Endodermal cell (in vitro differentiated cells): Measurements from ENCODE around the gene TCF4. TPM values are rescaled to one million over a fixed set of nuclear protein-coding genes. Genes with fewer than 3 reads are reported as not detected.

Source experiments
- DNase-seq: peaks from one replicate; pipeline ENCODE4 v3.0.0-alpha.2; 2017
- H3K27ac ChIP-seq: 2 replicates; pipeline ENCODE4 v1.5.1; 2013; ENCODE audit warnings: mild to moderate bottlenecking, low read depth, low read length, moderate library complexity
- H3K27me3 ChIP-seq: 2 replicates; pipeline ENCODE4 v1.6.1; 2013; ENCODE audit warnings: mild to moderate bottlenecking, low read length, moderate library complexity; ENCODE audit not compliant: insufficient read depth, control insufficient read depth, poor library complexity, severe bottlenecking
- H3K36me3 ChIP-seq: 2 replicates; pipeline ENCODE4 v1.7.0; 2013; ENCODE audit warnings: mild to moderate bottlenecking, low read length, moderate library complexity; ENCODE audit not compliant: control insufficient read depth, insufficient read depth
- H3K4me1 ChIP-seq: one replicate; pipeline ENCODE4 v1.7.0; 2013; ENCODE audit warnings: low read length; ENCODE audit not compliant: control insufficient read depth, insufficient read depth
- H3K4me3 ChIP-seq: 2 replicates; pipeline ENCODE4 v1.5.1; 2013; ENCODE audit warnings: mild to moderate bottlenecking, low read length, moderate library complexity
- H3K9ac ChIP-seq: 2 replicates; pipeline ENCODE4 v1.6.1; 2013; ENCODE audit warnings: mild to moderate bottlenecking, low read length, moderate library complexity; ENCODE audit not compliant: poor library complexity, severe bottlenecking; ENCODE audit errors: extremely low read depth
- H3K9me3 ChIP-seq: 2 replicates; pipeline ENCODE4 v1.6.1; 2013; ENCODE audit warnings: mild to moderate bottlenecking, low read length, moderate library complexity; ENCODE audit not compliant: control insufficient read depth
- H3K27ac Mint-ChIP-seq: 2 replicates; pipeline ENCODE4 v1.8.0; 2020; ENCODE audit warnings: mixed read lengths
- H3K27me3 Mint-ChIP-seq: 2 replicates; pipeline ENCODE4 v1.8.0; 2021; ENCODE audit warnings: mild to moderate bottlenecking, mixed read lengths; ENCODE audit not compliant: insufficient read depth
- H3K36me3 Mint-ChIP-seq: 2 replicates; pipeline ENCODE4 v1.8.0; 2020; ENCODE audit warnings: low read depth, mixed read lengths
- H3K4me1 Mint-ChIP-seq: 2 replicates; pipeline ENCODE4 v1.8.0; 2020; ENCODE audit warnings: mixed read lengths
- H3K4me3 Mint-ChIP-seq: 2 replicates; pipeline ENCODE4 v1.8.0; 2020; ENCODE audit warnings: mild to moderate bottlenecking, moderate library complexity, mixed read lengths
- H3K9me3 Mint-ChIP-seq: 2 replicates; pipeline ENCODE4 v1.8.0; 2020; ENCODE audit warnings: mild to moderate bottlenecking, mixed read lengths
- WGBS, 2 experiments: methylation state at CpG; one replicate each; pipeline versions ENCODE4 v1.1.5 to v1.1.7; 2013; ENCODE audit warnings: missing lambda C conversion rate in 2 of 2, mixed read lengths in 1 of 2; ENCODE audit not compliant: insufficient coverage in 1 of 2, insufficient read length in 1 of 2; 5-methylcytosine and 5-hydroxymethylcytosine counted together
- total RNA-seq, 2 donors: library from RNA; stranded (reverse); fragmentation: NEBNext Ultra II Directional in 1 of 2; extraction: Animal tissue kit (Norgen Biotek cat#: 25700) in 1 of 2; gene quantifications; 2 replicates in 1 of 2; 3 replicates in 1 of 2; pipeline ENCODE4 v1.2.1, GENCODE V29; 2021
- TF ChIP-seq, protein P1 (sequence below): fragments of 200-600 bp; sonication (generic); conservative IDR thresholded peaks from 2 replicates; pipeline ENCODE4 v1.5.0; 2021; ENCODE audit warnings: antibody characterized with exemption, mild to moderate bottlenecking

TCF4 gene
- total RNA-seq, 2 donors from 2014 or later = 40.4 to 58.5 TPM

DNA sequence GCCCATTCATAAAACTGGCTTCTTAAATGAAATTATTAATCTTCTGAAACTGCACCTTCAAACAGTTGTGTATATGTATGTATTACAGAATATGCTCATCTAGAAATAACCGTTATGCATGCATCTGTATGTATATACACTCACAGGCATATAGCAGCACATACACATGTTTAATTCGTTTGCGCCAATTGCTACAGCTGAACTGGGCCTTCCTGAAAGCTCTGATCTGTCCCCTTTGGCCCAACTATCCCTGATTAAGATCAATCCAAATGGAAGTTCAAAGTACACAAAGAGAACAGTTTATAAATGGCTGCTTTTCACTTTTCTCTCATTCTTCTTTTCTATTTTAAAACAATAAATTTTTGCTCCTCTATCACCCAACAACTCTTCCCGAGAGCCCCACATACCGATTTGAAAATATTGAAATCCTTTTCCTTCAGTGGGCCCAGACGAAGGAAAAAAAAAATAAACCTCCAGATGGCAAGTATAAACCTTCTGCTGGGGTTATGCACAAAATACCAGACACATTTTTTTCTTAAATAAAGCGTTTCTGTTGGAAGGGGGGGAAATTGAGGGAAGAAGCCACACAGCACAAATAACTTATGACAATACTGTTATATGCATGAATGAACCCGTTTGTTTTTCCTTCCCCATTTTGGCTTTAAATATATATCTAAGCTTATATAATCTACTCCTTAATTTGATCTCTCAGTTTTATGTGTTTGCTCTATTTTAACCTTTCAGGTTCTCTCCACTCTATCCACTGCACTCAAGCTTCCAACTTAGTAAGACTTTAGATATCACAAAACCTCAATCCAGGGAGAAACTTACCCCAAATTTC is 267.3 kb downstream of the TCF4 start:
- H3K27me3 ChIP-seq = no peaks in the 10 kb centered on the region
- TF ChIP-seq, protein P1, sequence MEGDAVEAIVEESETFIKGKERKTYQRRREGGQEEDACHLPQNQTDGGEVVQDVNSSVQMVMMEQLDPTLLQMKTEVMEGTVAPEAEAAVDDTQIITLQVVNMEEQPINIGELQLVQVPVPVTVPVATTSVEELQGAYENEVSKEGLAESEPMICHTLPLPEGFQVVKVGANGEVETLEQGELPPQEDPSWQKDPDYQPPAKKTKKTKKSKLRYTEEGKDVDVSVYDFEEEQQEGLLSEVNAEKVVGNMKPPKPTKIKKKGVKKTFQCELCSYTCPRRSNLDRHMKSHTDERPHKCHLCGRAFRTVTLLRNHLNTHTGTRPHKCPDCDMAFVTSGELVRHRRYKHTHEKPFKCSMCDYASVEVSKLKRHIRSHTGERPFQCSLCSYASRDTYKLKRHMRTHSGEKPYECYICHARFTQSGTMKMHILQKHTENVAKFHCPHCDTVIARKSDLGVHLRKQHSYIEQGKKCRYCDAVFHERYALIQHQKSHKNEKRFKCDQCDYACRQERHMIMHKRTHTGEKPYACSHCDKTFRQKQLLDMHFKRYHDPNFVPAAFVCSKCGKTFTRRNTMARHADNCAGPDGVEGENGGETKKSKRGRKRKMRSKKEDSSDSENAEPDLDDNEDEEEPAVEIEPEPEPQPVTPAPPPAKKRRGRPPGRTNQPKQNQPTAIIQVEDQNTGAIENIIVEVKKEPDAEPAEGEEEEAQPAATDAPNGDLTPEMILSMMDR = no peak
- DNase-seq = no peak
- Mint-ChIP-seq H3K4me3 (no peak overlapping the region), H3K27me3 (no peaks in the 10 kb centered on the region), H3K9me3 (no peaks in the 10 kb centered on the region), H3K27ac (no peak overlapping the region), H3K4me1 (peaks cover 21% of the 10 kb centered on the region), H3K36me3 (no peaks in the 10 kb centered on the region)
- peak overlapping the region; percentile 83 for H3K4me3 ChIP-seq
- H3K9me3 ChIP-seq = no peaks in the 10 kb centered on the region
- 90 to 96% methylated on average over 4 to 7 of the region's 8 CpGs for WGBS, 2 experiments
- no peaks in the 10 kb centered on the region for H3K36me3 ChIP-seq
- peaks cover 3% of the 10 kb centered on the region for H3K4me1 ChIP-seq
- no peak overlapping the region for H3K27ac ChIP-seq
- H3K9ac ChIP-seq = no peak overlapping the region

DNA sequence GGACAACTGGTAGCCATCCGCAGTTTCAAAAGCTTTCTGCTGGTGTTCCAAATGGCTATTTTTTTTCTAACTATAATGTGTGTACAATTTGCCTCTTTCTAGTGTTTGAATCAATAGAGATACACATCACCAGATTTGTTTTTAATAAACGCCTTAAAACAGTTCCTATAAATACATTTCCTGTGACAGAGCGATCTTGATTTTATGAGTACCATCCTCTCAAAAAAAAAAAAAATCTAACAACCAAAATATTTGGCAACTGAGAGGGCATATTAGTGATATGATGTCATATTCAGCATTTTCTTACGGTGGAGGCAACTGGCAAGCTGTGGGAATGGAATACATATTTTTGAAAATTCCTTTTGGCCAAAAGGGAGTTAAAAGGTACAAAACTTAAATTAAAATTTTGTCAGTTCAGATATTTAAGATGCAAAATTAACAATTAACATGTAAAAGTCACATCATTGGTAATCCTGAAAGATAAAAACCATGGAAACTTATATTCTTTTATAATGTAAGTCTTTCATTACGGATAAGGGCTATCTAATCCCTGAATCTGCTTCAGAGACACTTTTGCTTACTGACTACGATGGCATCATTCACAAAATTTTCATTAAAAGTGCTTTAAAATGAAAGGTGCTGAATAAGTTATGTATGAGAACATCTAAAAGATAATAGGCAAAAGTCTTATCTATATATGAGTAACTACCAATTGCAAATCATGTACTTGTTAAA is 268.4 kb downstream of the TCF4 start:
- Mint-ChIP-seq H3K27ac (no peak overlapping the region), H3K27me3 (no peaks in the 10 kb centered on the region), H3K9me3 (no peaks in the 10 kb centered on the region), H3K36me3 (no peaks in the 10 kb centered on the region), H3K4me3 (no peak overlapping the region), H3K4me1 (peaks cover 28% of the 10 kb centered on the region)
- H3K4me3 ChIP-seq = no peak overlapping the region
- no peak for DNase-seq
- TF ChIP-seq, protein P1 = no peak
- WGBS, 2 experiments = 89% methylated on average over 6 of the region's 6 CpGs; no CpG with 5 or more reads in 1 of the 2 experiments
- H3K9me3 ChIP-seq = no peaks in the 10 kb centered on the region
- H3K27ac ChIP-seq = no peak overlapping the region
- peaks cover 3% of the 10 kb centered on the region for H3K4me1 ChIP-seq
- H3K9ac ChIP-seq = no peak overlapping the region
- no peaks in the 10 kb centered on the region for H3K36me3 ChIP-seq
- no peaks in the 10 kb centered on the region for H3K27me3 ChIP-seq

DNA sequence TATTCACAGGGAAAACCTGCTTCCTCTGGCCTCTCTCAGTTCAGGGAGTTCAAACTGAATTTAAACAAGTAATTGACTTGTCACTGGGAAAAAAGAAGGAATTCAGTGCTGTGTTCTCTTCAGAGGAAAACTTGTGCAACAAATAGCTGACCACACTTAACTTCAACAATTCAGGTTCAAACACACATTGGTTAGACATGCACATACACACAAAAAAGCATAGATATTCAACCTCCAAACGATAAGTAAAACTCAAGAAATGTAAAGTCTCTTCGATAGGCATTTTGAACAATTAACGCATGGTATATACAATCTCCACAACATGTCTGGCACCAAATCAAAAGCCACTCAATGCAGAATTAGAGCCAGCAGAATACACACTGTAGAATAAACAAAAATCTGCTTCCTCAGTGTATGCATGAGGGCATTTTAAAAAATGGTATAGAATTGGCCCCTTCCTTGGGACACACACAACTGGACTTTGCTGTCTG is 269.0 kb downstream of the TCF4 start:
- Histone ChIP-seq H3K4me3 (no peak overlapping the region), H3K36me3 (no peaks in the 10 kb centered on the region), H3K27me3 (no peaks in the 10 kb centered on the region), H3K9me3 (no peaks in the 10 kb centered on the region), H3K4me1 (peaks cover 3% of the 10 kb centered on the region), H3K9ac (no peak overlapping the region), H3K27ac (no peak overlapping the region)
- 87 to 100% methylated on average over 3 of the region's 3 CpGs for WGBS, 2 experiments
- Mint-ChIP-seq H3K36me3 (no peaks in the 10 kb centered on the region), H3K27me3 (no peaks in the 10 kb centered on the region), H3K9me3 (no peaks in the 10 kb centered on the region), H3K27ac (peak overlapping the region; percentile 46), H3K4me3 (no peak overlapping the region), H3K4me1 (peaks cover 33% of the 10 kb centered on the region)
- no peak for DNase-seq
- TF ChIP-seq, protein P1 = no peak
